Measurements from ENCODE around the gene FAM162A. TPM values are rescaled to one million over a fixed set of nuclear protein-coding genes. Genes with fewer than 3 reads are reported as not detected.

The FAM162A gene
- total and polyA plus RNA-seq, 2 donors (not counting 3 experiments of a cell fraction or from before 2014, with no cell fraction given) = 12.6 to 23.4 TPM

GRCh38 chr3:122358703-122359032, 25.3 kb upstream of the FAM162A start:
- TF ChIP-seq POLR2AphosphoS5 (IDR thresholded peaks at IDR 0.05; ENCODE audit: insufficient read depth, low read depth, low read length) (no peak), POLR2A (IDR thresholded peaks at IDR 0.05; ENCODE audit: low read depth, low read length) (no peak), FOS (IDR thresholded peaks at IDR 0.05; ENCODE audit: borderline replicate concordance, insufficient read depth, low read length) (no peak), MYC (IDR thresholded peaks at IDR 0.05; ENCODE audit: low read depth, low read length) (no peak), MAX (IDR thresholded peaks at IDR 0.05; ENCODE audit: insufficient read depth, insufficient read length) (no peak), CTCF (IDR thresholded peaks at IDR 0.05; ENCODE audit: extremely low read depth in 1 of 2, insufficient read depth in 1 of 2, low read depth in 1 of 2, low read length in 2 of 2) (no peak), EZH2 (IDR thresholded peaks at IDR 0.05; ENCODE audit: borderline replicate concordance, low read depth, low read length, severe bottlenecking) (no peak), JUN (IDR thresholded peaks at IDR 0.05; ENCODE audit: borderline replicate concordance, insufficient read depth, insufficient read length, low read depth) (no peak), GATA2 (IDR thresholded peaks at IDR 0.05; ENCODE audit: insufficient read depth, insufficient read length, low read depth, low read length) (no peak)
- intact Hi-C loops (cut with micrococcal nuclease) = no loop called here
- no peaks in the 10 kb centered on the region for H3K9me3 ChIP-seq (replicated peaks; ENCODE audit: control insufficient read depth, insufficient read depth, low read length)
- H3K27me3 ChIP-seq (ENCODE audit: control insufficient read depth in 2 of 2, insufficient read depth in 2 of 2, low read length in 2 of 2) = no peaks in the 10 kb centered on the region
- DNase-seq (ENCODE audit: low read depth, low spot score) = no peak
- H3K36me3 ChIP-seq (ENCODE audit: control insufficient read depth in 2 of 2, extremely low read depth in 1 of 2, insufficient read depth in 2 of 2, low read length in 2 of 2) = peaks cover under 1 to 3% of the 10 kb centered on the region in 2 experiments
- no peak for FAIRE-seq
- no peak overlapping the region for H3K4me3 ChIP-seq (replicated peaks in 1 of 3; ENCODE audit: insufficient read depth in 1 of 3, low read depth in 1 of 3, low read length in 3 of 3)
- BruUV-seq (replicated peaks) = no TSS peak
- no peak overlapping the region for H2AFZ ChIP-seq (ENCODE audit: low read depth, low read length)
- H3K9me1 ChIP-seq (replicated peaks; ENCODE audit: control insufficient read depth, extremely low read depth, insufficient read depth, low read length) = no peaks in the 10 kb centered on the region
- H3K79me2 ChIP-seq (ENCODE audit: control insufficient read depth, insufficient read depth, low read length) = no peaks in the 10 kb centered on the region
- no peak overlapping the region for H3K27ac ChIP-seq (ENCODE audit: insufficient read depth, low read depth, low read length)
- H3K4me2 ChIP-seq (ENCODE audit: insufficient read depth, low read length) = no peak overlapping the region
- H3K4me1 ChIP-seq (ENCODE audit: control insufficient read depth, extremely low read depth, insufficient read depth, low read length) = no peaks in the 10 kb centered on the region
- no peak overlapping the region for H3K9ac ChIP-seq (replicated peaks; ENCODE audit: extremely low read depth, insufficient read depth, low read length)
- ChIA-PET CTCF (no interaction called here), POLR2A (no interaction called here)
- no peaks in the 10 kb centered on the region for H4K20me1 ChIP-seq (replicated peaks; ENCODE audit: control insufficient read depth, extremely low read depth, insufficient read depth, low read length)
- dilution Hi-C loops (cut with MboI; ENCODE audit: extremely low pct_ligation_motif_present, low sequenced_read_pairs) = no loop called here

Data from endothelial cell of umbilical vein (primary cell).